ENCODE measurements around the gene CDH6. TPM values are rescaled to one million over a fixed set of nuclear protein-coding genes. Genes with fewer than 3 reads are reported as not detected.

Gene CDH6
- total and polyA plus RNA-seq, 2 experiments from 2014 or later: 0.60 to 1.1 TPM

- H2AFZ ChIP-seq: no peak overlapping the region
- DNase-seq (ENCODE audit: low spot score) (no peak), ATAC-seq (no peak)
- Mint-ChIP-seq H3K4me1 (no peaks in the 10 kb centered on the region), H3K4me3 (no peak overlapping the region), H3K36me3 (ENCODE audit: low read depth) (no peaks in the 10 kb centered on the region), H3K9me3 (no peaks in the 10 kb centered on the region; the same call in 2 of the 3 replicates), H3K27me3 (ENCODE audit: insufficient read depth, low read depth, poor library complexity) (no peaks in the 10 kb centered on the region), H3K27ac (no peak overlapping the region)
- H3K4me2 ChIP-seq: no peak overlapping the region
- no peaks in the 10 kb centered on the region for H3K27me3 ChIP-seq (ENCODE audit: insufficient read depth)
- no peak overlapping the region for H3K4me3 ChIP-seq
- H3K27ac ChIP-seq (ENCODE audit: low read depth): no peak overlapping the region
- H3F3A ChIP-seq (replicated peaks; ENCODE audit: low read depth): no peaks in the 10 kb centered on the region
- TF ChIP-seq POLR2AphosphoS5 (IDR thresholded peaks at IDR 0.05; ENCODE audit: low read depth): no peak
- TF ChIP-seq ZNF462 (CRISPR knock-in tag; IDR thresholded peaks at IDR 0.05): no peak
- no peak for TF ChIP-seq ETS1 (IDR thresholded peaks at IDR 0.05)
- TF ChIP-seq REST (IDR thresholded peaks at IDR 0.05; ENCODE audit: unreplicated experiment): no peak
- TF ChIP-seq STAT1 (IDR thresholded peaks at IDR 0.05; ENCODE audit: unreplicated experiment): no peak
- no peak for TF ChIP-seq ZNF114 (CRISPR knock-in tag; IDR thresholded peaks at IDR 0.05)
- no peak for TF ChIP-seq EZH2 (IDR thresholded peaks at IDR 0.05; ENCODE audit: low read depth, unreplicated experiment)
- TF ChIP-seq JUNB (IDR thresholded peaks at IDR 0.05; ENCODE audit: unreplicated experiment): no peak
- no peak for TF ChIP-seq CTCF (conservative IDR thresholded peaks at IDR 0.05; ENCODE audit: low read depth in 2 of 2)
- TF ChIP-seq EZH2phosphoT487 (IDR thresholded peaks at IDR 0.05; ENCODE audit: unreplicated experiment): no peak
- TF ChIP-seq NANOG (IDR thresholded peaks at IDR 0.05; ENCODE audit: borderline replicate concordance): no peak
- TF ChIP-seq ZNF331 (CRISPR knock-in tag; IDR thresholded peaks at IDR 0.05; ENCODE audit: low read depth): no peak
- TF ChIP-seq CREB1 (CRISPR knock-in tag; IDR thresholded peaks at IDR 0.05; ENCODE audit: low read depth): no peak
- no peaks in the 10 kb centered on the region for H4K20me1 ChIP-seq (replicated peaks; ENCODE audit: insufficient read depth)
- H3K4me1 ChIP-seq (ENCODE audit: insufficient read depth): no peaks in the 10 kb centered on the region
- no peaks in the 10 kb centered on the region for H3K36me3 ChIP-seq (ENCODE audit: insufficient read depth)
- H3K79me2 ChIP-seq (replicated peaks; ENCODE audit: insufficient read depth): no peaks in the 10 kb centered on the region
- peaks cover 11% of the 10 kb centered on the region for H3K9me2 ChIP-seq (ENCODE audit: insufficient read depth)
Observed at GRCh38 chr5:31347552-31347905, 154.0 kb downstream of the CDH6 start.
